AG10803 (cell line): Measurements from ENCODE around the gene SELPLG.

Experiments
- DNase-seq: peaks from one replicate; pipeline ENCODE4 v3.0.0; 2010; ENCODE audit warnings: low read depth
- H3K4me3 ChIP-seq: 2 replicates; pipeline ENCODE4 v1.5.1; 2011; ENCODE audit warnings: mild to moderate bottlenecking, low read length, control low read depth
- TF ChIP-seq, protein P1 (sequence below): conservative IDR thresholded peaks from 2 replicates; pipeline ENCODE4 v1.5.1; 2011; ENCODE audit warnings: mild to moderate bottlenecking, low read length, control low read depth, inconsistent platforms

Gene SELPLG

DNA sequence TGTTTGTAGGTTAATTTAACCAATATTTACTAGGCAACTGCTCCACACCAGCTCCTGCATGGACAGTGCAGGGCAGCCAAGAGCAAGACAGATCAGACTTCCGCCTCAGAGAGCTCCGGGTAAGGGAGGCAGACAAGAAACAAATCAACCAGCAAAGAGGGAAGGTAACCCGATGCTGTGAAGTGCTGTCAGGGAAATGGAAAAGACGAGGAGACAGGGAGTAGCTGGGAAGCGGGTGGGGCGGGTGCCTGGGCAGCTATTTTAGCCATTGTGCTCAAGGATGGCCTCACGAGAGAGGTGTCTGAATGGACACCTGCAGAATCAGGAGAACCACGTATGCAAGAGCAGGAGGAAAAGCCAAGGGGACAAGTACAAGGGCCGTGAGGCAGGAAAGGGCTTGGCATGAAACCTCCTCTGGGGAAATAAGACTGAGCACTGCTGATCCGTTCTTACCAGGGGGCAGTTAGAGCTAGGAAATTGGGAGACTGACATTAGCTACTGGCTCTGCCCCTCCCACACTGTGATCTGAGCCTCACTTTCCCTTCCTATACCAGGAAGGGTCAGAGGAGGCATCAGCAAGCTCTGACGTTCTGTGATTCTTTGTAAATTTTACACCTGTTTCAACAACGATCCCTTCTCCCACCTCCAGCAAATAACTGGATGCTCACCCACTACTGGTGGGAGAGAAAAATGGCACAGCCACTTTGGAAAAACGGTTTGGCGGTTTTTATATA, 29.3 kb downstream of the SELPLG start:
- H3K4me3 ChIP-seq: no peak overlapping the region
- no peak for DNase-seq
- TF ChIP-seq, protein P1, sequence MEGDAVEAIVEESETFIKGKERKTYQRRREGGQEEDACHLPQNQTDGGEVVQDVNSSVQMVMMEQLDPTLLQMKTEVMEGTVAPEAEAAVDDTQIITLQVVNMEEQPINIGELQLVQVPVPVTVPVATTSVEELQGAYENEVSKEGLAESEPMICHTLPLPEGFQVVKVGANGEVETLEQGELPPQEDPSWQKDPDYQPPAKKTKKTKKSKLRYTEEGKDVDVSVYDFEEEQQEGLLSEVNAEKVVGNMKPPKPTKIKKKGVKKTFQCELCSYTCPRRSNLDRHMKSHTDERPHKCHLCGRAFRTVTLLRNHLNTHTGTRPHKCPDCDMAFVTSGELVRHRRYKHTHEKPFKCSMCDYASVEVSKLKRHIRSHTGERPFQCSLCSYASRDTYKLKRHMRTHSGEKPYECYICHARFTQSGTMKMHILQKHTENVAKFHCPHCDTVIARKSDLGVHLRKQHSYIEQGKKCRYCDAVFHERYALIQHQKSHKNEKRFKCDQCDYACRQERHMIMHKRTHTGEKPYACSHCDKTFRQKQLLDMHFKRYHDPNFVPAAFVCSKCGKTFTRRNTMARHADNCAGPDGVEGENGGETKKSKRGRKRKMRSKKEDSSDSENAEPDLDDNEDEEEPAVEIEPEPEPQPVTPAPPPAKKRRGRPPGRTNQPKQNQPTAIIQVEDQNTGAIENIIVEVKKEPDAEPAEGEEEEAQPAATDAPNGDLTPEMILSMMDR: no peak

DNA sequence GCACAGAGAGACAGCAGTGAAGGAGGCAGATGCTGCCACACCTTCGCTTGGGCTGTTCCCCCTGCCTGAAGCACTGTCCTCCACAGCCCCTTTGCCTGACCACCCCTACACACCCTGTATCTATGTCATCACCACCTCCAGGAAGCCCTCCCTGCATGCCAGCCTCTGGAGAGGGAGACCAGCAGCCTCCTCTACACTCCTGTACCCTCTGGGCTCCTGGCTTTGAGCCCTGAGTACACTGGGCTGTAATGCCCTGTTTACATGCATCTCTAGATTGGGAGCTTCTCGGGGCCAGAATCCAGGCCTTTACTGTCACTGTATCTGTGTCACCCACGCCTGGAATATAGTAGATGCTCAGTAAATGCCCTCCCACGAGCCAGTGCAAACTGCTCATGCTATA, 30.0 kb downstream of the SELPLG start:
- TF ChIP-seq, protein P1: no peak
- no peak for DNase-seq
- no peak overlapping the region for H3K4me3 ChIP-seq

DNA sequence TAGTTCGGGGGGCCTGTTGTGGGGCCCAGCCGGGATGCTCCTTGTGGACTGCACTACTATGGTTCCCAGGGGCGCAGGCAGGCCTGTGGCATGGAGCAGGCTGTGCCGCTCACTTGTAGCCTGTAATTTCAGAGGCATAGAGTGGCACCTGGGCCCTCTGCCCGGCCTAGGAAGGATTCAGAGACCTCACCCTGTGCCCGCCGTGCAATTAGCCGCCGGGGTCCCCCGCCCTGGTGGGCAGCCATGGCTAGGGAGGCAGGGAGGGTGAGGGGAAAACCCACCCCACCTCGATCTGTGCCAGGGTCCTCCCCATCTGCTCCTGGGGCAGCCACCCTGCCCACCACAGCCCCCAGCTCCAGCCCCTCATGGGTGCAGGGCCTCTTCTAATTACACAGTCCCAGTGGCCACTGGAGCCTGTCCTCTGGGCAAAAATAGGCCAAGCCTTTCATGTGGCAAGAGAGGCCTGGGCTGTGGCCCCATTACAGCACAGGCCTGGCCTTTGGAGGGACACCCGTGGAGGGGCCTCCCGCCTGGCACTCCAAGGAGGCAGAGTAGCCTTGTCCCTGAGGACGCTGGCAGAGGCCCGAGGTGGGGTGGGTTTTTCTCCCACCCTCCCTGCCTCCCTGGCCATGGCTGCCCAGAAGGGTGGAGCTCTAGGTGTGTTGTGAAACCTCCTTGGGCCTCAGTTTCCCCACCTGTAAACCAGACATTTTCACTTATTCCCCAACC, 30.6 kb downstream of the SELPLG start:
- TF ChIP-seq, protein P1: no peak
- H3K4me3 ChIP-seq: no peak overlapping the region
- no peak for DNase-seq

DNA sequence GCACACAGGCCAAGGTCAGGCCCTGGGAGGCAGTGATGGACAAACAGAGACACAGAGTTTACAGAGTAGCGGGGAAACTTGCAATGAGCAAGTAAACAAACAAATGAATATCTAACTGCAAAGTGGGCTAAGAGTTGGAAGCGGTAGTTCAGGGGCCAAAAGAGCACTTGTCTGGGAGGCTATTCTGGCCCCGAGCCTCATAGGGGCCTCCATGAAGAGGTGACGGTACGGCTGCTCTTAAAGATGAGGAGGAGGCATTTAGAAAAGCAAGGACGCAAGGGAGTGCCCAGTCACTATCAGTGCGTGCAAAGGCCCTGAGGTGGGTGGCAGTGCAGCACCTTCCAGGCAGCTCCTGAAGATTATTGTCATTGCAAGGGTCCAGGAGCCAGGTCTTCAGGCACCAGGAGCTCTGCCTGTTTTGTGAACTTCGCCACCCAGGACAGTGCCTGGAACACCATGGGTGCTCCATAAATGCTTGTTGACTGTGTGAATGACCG, 31.4 kb downstream of the SELPLG start:
- TF ChIP-seq, protein P1: no peak
- no peak overlapping the region for H3K4me3 ChIP-seq
- DNase-seq: no peak

DNA sequence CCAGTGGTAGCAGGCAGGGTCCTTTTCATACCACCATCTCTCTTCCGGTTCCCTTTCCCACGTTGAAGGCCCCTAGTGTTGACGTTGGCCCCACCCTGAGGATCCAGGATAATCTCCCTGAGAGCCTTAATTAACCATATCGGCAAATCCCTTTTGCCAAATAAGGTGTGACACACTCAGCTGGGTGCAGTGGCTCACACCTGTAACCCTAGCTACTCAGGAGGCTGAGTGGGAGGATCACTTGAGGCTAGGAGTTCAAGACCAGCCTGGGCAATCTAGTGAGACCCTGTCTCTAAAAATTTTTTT, 33.0 kb downstream of the SELPLG start:
- TF ChIP-seq, protein P1: no peak
- no peak overlapping the region for H3K4me3 ChIP-seq
- no peak for DNase-seq

DNA sequence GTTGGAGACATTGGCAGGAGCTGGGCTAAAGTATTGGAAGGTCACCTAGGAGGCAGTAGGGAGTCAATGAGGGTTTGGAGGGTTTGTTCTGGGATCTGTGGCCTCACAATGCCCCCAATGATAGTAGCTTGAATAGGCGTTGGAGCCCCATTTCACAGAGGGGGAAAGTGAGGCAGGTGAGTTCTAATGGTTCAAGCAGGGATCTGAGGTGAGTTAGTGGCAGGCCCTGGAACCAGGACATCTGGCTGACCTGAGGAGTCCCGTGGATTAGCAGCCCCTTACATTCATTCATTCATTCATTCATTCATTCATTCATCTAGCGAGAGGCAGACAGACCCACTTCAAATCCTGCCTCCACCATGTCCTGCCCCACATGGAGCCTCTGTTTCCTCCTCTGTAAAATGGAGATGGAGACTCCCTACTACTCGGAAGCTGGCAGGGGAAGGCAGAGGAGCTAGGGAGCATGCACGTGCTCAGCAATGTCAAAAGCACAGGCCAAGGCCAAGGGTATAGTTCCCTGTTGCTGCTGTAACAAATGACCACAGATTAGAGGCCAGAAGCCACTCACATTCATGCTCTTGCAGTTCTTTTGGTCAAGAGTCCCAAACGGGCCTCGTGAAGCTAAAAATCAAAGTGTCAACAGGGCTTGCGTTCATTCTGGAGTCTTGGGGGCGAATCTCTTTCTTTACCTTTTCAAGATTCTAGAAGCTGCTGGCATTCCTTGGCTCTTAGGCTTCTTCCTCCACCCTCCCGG, 33.6 kb downstream of the SELPLG start:
- TF ChIP-seq, protein P1: no peak
- DNase-seq: no peak
- no peak overlapping the region for H3K4me3 ChIP-seq
